ENCODE results near the gene ZNF892.
"Not testable (repeated sequence)": the region's sequence is repeated elsewhere in the genome, so short reads cannot be mapped to it uniquely, and the experiment has no call there.

The ZNF892 gene

DNA sequence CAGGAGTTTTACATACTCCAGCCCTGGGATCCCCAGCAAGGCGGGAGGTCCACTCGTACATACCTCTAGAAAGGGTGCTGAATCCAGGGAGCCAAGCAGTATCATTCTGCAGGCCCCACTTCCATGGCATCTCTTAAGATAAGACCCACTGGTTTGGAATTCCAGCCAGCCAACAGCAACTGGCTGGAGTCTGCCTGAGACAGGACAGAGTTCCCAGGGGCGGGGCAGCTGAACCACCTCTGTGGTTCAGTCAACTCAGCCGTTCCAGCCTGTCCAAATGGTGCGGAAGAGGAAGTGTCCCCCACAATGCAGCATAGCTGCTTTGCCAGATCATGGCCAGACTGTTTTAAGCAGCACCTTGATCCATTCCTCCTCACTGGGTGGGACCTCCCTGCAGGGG is 33.2 kb downstream of the ZNF892 start:
- no peak for DNase-seq (ENCODE audit: low read depth)

DNA sequence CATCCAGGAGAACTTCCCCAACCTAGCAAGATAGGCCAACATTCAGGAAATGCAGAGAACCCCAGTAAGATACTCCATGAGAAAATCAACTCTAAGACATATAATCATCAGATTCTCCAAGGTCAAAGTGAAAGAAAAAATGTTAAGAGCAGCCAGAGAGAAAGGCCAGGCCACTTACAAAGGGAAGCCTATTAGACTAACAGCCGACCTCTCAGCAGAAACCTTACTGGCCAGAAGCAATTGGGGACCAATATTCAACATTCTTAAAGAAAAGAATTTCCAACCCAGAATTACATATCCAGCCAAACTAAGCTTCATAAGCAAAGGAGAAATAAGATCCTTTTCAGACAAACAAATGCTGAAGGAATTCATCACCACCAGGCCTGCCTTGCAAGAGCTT is 34.8 kb downstream of the ZNF892 start:
- H3K4me3 ChIP-seq (ENCODE audit: low read depth, low read length): not testable (repeated sequence)
- DNase-seq (ENCODE audit: low read depth): peak; percentile 2

More for the DNA sequence above, 33.2 kb downstream of the ZNF892 start:
- TF ChIP-seq, protein P1, sequence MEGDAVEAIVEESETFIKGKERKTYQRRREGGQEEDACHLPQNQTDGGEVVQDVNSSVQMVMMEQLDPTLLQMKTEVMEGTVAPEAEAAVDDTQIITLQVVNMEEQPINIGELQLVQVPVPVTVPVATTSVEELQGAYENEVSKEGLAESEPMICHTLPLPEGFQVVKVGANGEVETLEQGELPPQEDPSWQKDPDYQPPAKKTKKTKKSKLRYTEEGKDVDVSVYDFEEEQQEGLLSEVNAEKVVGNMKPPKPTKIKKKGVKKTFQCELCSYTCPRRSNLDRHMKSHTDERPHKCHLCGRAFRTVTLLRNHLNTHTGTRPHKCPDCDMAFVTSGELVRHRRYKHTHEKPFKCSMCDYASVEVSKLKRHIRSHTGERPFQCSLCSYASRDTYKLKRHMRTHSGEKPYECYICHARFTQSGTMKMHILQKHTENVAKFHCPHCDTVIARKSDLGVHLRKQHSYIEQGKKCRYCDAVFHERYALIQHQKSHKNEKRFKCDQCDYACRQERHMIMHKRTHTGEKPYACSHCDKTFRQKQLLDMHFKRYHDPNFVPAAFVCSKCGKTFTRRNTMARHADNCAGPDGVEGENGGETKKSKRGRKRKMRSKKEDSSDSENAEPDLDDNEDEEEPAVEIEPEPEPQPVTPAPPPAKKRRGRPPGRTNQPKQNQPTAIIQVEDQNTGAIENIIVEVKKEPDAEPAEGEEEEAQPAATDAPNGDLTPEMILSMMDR (conservative IDR thresholded peaks at IDR 0.05; ENCODE audit: low read depth, low read length): no peak
- no peak overlapping the region for H3K4me3 ChIP-seq (ENCODE audit: low read depth, low read length)
